ENCODE data around the gene TM4SF5. TPM values are rescaled to one million over a fixed set of nuclear protein-coding genes. Genes with fewer than 3 reads are reported as not detected.

The TM4SF5 gene
- total and polyA plus RNA-seq, 10 of the 15 experiments (the other 5 are each of a cell fraction or from before 2014, with no cell fraction given) = 0.40 TPM; not detected in 9

DNA sequence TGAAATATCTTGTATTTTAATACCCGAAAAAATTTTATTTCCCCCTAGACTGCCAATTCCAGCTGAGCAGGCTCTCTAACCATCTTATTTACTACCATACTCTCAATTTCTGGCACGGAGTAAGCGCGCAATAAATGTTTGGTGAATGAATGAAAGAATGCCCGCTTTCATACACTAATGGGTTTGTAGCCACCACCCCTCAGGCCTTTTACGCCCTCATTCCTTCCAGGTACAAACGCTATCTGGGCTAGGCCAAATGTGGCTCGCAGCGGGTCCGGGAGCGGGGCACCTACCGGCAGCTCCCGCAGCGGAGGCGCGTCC is 34.7 kb downstream of the TM4SF5 start:
- intact Hi-C loops (cut with micrococcal nuclease; ENCODE audit: unreplicated experiment) = no loop called here

More for the DNA sequence above, 34.7 kb downstream of the TM4SF5 start:
- POLR2A ChIA-PET = interaction anchor here (1.0 to 1.8 kb wide), 4 partner anchors 9 to 29 kb away, joined by 3 to 14 read pairs (median 4); partner anchors contain the start of gene PSMB6
- DNase-seq (ENCODE audit: low read depth, low spot score) = no peak
- no peaks in the 10 kb centered on the region for H3K9me3 ChIP-seq (replicated peaks; ENCODE audit: control insufficient read depth, insufficient read depth, low read length)
- ATAC-seq = no peak
- TF ChIP-seq CBX3 (IDR thresholded peaks at IDR 0.05; ENCODE audit: borderline replicate concordance, low read depth) (no peak), TARDBP (IDR thresholded peaks at IDR 0.05; ENCODE audit: borderline replicate concordance) (no peak), KAT2A (conservative IDR thresholded peaks at IDR 0.05; ENCODE audit: control insufficient read depth, low read depth, low read length) (no peak), NFIC (IDR thresholded peaks at IDR 0.05; ENCODE audit: low read depth, low read length) (no peak), NFXL1 (IDR thresholded peaks at IDR 0.05; ENCODE audit: borderline replicate concordance) (no peak), HCFC1 (IDR thresholded peaks at IDR 0.05; ENCODE audit: low read length) (no peak)
- TF ChIP-seq, protein P1, sequence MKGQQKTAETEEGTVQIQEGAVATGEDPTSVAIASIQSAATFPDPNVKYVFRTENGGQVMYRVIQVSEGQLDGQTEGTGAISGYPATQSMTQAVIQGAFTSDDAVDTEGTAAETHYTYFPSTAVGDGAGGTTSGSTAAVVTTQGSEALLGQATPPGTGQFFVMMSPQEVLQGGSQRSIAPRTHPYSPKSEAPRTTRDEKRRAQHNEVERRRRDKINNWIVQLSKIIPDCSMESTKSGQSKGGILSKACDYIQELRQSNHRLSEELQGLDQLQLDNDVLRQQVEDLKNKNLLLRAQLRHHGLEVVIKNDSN (IDR thresholded peaks at IDR 0.05; ENCODE audit: borderline replicate concordance, extremely low read length, insufficient read depth, low read depth, low read length) = no peak
- TF ChIP-seq, protein P2, sequence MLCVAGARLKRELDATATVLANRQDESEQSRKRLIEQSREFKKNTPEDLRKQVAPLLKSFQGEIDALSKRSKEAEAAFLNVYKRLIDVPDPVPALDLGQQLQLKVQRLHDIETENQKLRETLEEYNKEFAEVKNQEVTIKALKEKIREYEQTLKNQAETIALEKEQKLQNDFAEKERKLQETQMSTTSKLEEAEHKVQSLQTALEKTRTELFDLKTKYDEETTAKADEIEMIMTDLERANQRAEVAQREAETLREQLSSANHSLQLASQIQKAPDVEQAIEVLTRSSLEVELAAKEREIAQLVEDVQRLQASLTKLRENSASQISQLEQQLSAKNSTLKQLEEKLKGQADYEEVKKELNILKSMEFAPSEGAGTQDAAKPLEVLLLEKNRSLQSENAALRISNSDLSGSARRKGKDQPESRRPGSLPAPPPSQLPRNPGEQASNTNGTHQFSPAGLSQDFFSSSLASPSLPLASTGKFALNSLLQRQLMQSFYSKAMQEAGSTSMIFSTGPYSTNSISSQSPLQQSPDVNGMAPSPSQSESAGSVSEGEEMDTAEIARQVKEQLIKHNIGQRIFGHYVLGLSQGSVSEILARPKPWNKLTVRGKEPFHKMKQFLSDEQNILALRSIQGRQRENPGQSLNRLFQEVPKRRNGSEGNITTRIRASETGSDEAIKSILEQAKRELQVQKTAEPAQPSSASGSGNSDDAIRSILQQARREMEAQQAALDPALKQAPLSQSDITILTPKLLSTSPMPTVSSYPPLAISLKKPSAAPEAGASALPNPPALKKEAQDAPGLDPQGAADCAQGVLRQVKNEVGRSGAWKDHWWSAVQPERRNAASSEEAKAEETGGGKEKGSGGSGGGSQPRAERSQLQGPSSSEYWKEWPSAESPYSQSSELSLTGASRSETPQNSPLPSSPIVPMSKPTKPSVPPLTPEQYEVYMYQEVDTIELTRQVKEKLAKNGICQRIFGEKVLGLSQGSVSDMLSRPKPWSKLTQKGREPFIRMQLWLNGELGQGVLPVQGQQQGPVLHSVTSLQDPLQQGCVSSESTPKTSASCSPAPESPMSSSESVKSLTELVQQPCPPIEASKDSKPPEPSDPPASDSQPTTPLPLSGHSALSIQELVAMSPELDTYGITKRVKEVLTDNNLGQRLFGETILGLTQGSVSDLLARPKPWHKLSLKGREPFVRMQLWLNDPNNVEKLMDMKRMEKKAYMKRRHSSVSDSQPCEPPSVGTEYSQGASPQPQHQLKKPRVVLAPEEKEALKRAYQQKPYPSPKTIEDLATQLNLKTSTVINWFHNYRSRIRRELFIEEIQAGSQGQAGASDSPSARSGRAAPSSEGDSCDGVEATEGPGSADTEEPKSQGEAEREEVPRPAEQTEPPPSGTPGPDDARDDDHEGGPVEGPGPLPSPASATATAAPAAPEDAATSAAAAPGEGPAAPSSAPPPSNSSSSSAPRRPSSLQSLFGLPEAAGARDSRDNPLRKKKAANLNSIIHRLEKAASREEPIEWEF (IDR thresholded peaks at IDR 0.05; ENCODE audit: insufficient replicate concordance, low read depth, low read length) = no peak
- TF ChIP-seq, protein P3, sequence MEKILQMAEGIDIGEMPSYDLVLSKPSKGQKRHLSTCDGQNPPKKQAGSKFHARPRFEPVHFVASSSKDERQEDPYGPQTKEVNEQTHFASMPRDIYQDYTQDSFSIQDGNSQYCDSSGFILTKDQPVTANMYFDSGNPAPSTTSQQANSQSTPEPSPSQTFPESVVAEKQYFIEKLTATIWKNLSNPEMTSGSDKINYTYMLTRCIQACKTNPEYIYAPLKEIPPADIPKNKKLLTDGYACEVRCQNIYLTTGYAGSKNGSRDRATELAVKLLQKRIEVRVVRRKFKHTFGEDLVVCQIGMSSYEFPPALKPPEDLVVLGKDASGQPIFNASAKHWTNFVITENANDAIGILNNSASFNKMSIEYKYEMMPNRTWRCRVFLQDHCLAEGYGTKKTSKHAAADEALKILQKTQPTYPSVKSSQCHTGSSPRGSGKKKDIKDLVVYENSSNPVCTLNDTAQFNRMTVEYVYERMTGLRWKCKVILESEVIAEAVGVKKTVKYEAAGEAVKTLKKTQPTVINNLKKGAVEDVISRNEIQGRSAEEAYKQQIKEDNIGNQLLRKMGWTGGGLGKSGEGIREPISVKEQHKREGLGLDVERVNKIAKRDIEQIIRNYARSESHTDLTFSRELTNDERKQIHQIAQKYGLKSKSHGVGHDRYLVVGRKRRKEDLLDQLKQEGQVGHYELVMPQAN (conservative IDR thresholded peaks at IDR 0.05) = no peak
- FAIRE-seq = no peak
- no peaks in the 10 kb centered on the region for H4K20me1 ChIP-seq (ENCODE audit: control insufficient read depth, insufficient read depth)
- peak overlapping the region; percentile 73; the same call in 1 of the 2 replicates for H3K9ac ChIP-seq (ENCODE audit: control insufficient read depth, insufficient read depth, low read length)
- H3K4me2 ChIP-seq (ENCODE audit: control insufficient read depth, insufficient read depth) = peak overlapping the region; percentile 32
- H2AFZ ChIP-seq (ENCODE audit: control insufficient read depth, low read depth, low read length) = peak overlapping the region; percentile 68; the same call in 1 of the 2 replicates
- no peak overlapping the region for H3K27ac ChIP-seq (ENCODE audit: control insufficient read depth, insufficient read depth)
- no TSS peak for BruUV-seq (replicated peaks)
- no peaks in the 10 kb centered on the region for H3K36me3 ChIP-seq (ENCODE audit: control insufficient read depth in 2 of 2, insufficient read depth in 2 of 2, low read length in 1 of 2)
- SMC1A ChIA-PET (ENCODE audit: uncharacterized antibody, unreplicated experiment) = interaction anchor here (0.7 kb wide), 1 partner anchor 10 kb away, joined by 3 read pairs; the partner anchor contains the start of gene PSMB6
- peak overlapping the region; percentile 76 for H3K4me3 ChIP-seq
- H3K4me1 ChIP-seq (ENCODE audit: control insufficient read depth, insufficient read depth, low read length) = peaks cover 4% of the 10 kb centered on the region
- RAD21 ChIA-PET (ENCODE audit: unreplicated experiment) = interaction anchor here (1.4 to 1.6 kb wide), 2 partner anchors 9 to 16 kb away, joined by 3 to 5 read pairs; no protein-coding TSS in a partner anchor
- no peaks in the 10 kb centered on the region for H3K79me2 ChIP-seq (ENCODE audit: control insufficient read depth, insufficient read depth, low read length)
- in situ Hi-C loops (cut with MboI) = no loop called here
- CTCF ChIA-PET = interaction anchor here (1.2 to 1.7 kb wide), 3 partner anchors 10 to 75 kb away, joined by 5 to 7 read pairs (median 5); partner anchors contain the start of gene PSMB6
- WGBS (ENCODE audit: insufficient coverage, insufficient replicate concordance, low lambda C conversion rate, missing lambda C conversion rate) = under 1% methylated on average over 16 of the region's 16 CpGs
- H3K27me3 ChIP-seq (replicated peaks in 1 of 2; ENCODE audit: control insufficient read depth in 2 of 2, insufficient read depth in 2 of 2, low read length in 1 of 2) = no peaks in the 10 kb centered on the region

All from GM12878 (cell line).